K562 treated with DMSO at 1 percent for 48 hours (cell line): ENCODE results near the gene NCAPG. TPM values are rescaled to one million over a fixed set of nuclear protein-coding genes. Genes with fewer than 3 reads are reported as not detected.

ENCODE experiments used
- total RNA-seq: library from RNA; unstranded; fragments of 300-600 nt; gene quantifications from 2 replicates; pipeline ENCODE4 v1.2.3, GENCODE V29; 2022; ENCODE audit warnings: low replicate concordance; ENCODE audit errors: extremely low read depth

The NCAPG gene, protein sequence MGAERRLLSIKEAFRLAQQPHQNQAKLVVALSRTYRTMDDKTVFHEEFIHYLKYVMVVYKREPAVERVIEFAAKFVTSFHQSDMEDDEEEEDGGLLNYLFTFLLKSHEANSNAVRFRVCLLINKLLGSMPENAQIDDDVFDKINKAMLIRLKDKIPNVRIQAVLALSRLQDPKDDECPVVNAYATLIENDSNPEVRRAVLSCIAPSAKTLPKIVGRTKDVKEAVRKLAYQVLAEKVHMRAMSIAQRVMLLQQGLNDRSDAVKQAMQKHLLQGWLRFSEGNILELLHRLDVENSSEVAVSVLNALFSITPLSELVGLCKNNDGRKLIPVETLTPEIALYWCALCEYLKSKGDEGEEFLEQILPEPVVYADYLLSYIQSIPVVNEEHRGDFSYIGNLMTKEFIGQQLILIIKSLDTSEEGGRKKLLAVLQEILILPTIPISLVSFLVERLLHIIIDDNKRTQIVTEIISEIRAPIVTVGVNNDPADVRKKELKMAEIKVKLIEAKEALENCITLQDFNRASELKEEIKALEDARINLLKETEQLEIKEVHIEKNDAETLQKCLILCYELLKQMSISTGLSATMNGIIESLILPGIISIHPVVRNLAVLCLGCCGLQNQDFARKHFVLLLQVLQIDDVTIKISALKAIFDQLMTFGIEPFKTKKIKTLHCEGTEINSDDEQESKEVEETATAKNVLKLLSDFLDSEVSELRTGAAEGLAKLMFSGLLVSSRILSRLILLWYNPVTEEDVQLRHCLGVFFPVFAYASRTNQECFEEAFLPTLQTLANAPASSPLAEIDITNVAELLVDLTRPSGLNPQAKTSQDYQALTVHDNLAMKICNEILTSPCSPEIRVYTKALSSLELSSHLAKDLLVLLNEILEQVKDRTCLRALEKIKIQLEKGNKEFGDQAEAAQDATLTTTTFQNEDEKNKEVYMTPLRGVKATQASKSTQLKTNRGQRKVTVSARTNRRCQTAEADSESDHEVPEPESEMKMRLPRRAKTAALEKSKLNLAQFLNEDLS
- not detected in 2 replicates for total RNA-seq

DNA sequence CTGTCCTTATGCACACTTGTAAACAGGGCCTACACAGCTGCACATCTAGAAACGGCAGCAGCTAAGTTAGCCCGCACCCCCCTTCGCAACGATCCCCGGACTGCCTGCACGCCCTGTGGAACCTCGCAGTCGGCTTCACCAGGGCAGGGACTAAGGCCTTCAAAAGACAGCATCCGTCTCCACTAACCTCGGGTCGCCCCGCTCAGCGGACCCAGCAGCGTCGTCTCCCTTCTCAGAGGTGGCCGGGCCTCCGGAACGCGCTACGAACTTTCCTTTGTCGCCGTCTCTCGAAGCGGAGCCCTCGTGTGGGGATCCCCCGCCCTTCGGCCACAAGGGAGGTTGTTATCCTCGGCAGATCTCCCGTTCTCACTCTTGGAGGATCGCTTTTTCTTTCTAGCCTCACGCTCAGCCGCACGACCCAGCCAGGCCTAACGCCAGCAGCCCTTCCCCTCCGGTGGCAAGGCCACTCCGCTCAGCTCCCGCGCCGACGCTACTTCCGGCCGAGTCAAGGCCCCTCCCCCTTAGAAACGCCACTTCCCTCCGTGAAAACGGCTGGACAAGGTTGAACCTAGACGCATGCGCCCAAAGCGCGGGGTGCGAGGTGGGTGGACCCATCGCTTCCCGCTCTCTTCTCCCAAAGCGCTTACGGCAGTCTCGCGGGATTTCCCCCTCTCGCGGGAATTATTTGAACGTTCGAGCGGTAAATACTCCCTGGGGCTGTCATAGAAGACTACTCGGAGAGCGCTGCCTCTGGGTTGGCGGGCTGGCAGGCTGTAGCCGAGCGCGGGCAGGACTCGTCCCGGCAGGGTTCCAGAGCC lies at the start of gene NCAPG, which contains the start of gene DCAF16:
TSS of gene NCAPG (plus strand) at position 720 of the 818 bp plus-strand sequence. CDS start 99 bp downstream, outside the sequence.
TSS of gene DCAF16 (minus strand) at position 498 of the 818 bp plus-strand sequence. CDS start 6,616 bp downstream, outside the sequence.

DNA sequence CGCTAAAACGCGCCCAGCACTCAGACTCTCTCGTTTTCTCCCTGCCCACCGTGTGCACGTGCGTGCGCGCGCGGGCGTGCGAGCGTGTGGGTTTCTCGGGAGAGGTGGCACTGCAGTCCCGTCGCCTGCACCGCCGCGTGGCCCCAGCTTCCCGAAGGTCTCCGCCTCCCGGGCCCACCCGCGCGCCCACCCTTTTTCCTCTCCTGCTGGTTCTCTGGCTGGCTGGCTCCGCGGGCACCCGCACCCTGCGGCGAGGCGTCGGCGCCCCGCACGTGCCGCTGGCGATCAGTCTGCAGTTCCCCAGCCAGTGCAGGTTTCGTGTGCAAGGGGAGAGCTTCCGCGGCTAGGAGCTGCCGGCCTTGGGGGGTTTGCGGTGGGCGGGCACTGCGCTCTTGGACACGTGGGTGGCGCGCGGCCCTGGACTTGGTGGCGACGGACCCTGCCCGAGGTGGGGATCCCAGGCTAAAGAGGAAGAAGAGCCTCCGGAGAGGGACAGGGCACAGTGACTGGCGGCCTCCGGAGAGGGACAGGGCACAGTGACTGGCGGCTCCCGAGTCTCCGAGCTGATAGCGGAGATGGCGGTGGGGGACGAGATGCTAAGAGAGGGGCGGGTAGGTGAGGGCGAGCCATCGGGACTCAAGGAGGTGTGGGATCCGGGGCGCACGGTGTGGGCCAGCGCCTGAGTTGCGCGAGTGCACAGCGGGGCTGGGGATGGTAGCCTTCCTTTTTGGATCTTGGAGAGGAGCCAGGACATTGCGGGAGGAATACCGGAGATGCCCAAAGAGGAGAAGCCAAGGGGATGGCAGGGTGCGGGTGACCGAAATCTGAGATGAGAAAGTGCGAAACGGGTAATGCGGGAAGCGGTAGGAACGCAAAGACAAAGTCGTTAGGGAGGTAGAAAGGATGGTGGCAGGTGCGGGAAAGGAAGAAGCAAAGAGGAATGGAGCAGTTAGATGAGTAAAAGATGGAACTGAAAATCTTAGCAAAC lies 29.2 kb upstream of the NCAPG start, which contains the start of gene FAM184B:
TSS of gene FAM184B (minus strand) at position 322 of the 988 bp plus-strand sequence. CDS start 322 bp downstream, outside the sequence.

Other genes starting within 250 kb of the NCAPG start
- gene LAP3, start 233.8 kb upstream of the NCAPG start, total RNA-seq: not detected in 2 replicates
- not detected in 2 replicates for gene MED28, start 196.3 kb upstream of the NCAPG start, total RNA-seq
- not detected in 2 replicates for gene FAM184B, start 29.4 kb upstream of the NCAPG start, total RNA-seq
- gene DCAF16, start 222 bp upstream of the NCAPG start, total RNA-seq: not detected in 2 replicates
- not detected in 2 replicates for gene LCORL, start 210.8 kb downstream of the NCAPG start, total RNA-seq